GM12892 (cell line): ENCODE measurements around the gene UBASH3A.

Source experiments
- POLR2A ChIP-seq: IDR thresholded peaks from 2 replicates; pipeline ENCODE4 v1.6.1; 2011; ENCODE audit warnings: low read depth, low read length, control low read depth
- POLR2AphosphoS5 ChIP-seq: IDR thresholded peaks from 2 replicates; pipeline ENCODE4 v1.6.1; 2011; ENCODE audit warnings: low read depth, low read length, control low read depth

DNA sequence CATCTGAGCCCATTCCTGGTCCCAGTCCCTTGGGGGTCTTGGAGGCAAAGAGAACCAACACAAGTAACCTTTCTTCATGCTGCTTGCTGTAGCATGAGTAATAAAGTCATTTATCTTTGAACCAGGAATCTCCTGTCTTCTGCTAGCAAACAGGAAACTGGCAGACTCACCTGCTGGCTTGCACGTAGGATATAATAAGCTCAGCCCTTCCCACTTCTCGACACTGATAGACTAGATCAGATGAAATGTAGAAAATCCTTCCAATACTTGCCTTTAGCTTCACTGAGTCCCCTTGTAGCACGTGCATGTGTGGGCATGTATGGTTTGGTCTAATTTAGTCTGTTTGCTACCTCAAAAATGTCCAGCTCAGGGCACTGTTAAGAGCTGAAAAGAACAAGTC, 46.4 kb upstream of the UBASH3A start:
- TF ChIP-seq POLR2AphosphoS5 (no peak), POLR2A (no peak)
